HEK293T (cell line): ENCODE data around the gene NCR3LG1.

Experiments
- CTCF ChIA-PET: fragments of 350-600 bp; formaldehyde crosslinking; extraction: SDS; loops from one replicate; lab custom pipeline; 2021; ENCODE audit warnings: antibody characterized with exemption, inconsistent platforms; lab: Yijun Ruan, JAX
- POLR2A ChIA-PET: fragments of 350-600 bp; formaldehyde crosslinking; extraction: SDS; loops from one replicate; lab custom pipeline; 2020; ENCODE audit warnings: antibody characterized with exemption, inconsistent platforms; lab: Yijun Ruan, JAX
- DNase-seq: peaks from one replicate; pipeline ENCODE4 v3.0.0; 2012; ENCODE audit warnings: mixed read lengths; ENCODE audit errors: extremely low spot score
- ARNT ChIP-seq: fragments of 450-650 bp; IDR thresholded peaks from 2 replicates; pipeline ENCODE4 v1.6.1; 2017; ENCODE audit warnings: mild to moderate bottlenecking
- BHLHE40 ChIP-seq: fragments of 450-650 bp; IDR thresholded peaks from 2 replicates; pipeline ENCODE4 v1.6.1; 2016; ENCODE audit warnings: mild to moderate bottlenecking, moderate library complexity, borderline replicate concordance
- CTBP1 ChIP-seq: fragments of 450-650 bp; IDR thresholded peaks from 2 replicates; pipeline ENCODE4 v1.6.1; 2016; ENCODE audit warnings: borderline replicate concordance
- ELF4 ChIP-seq: fragments of 450-650 bp; IDR thresholded peaks from 2 replicates; pipeline ENCODE4 v1.6.1; 2017; ENCODE audit warnings: antibody characterized with exemption
- FOXA1 ChIP-seq: fragments of 450-650 bp; IDR thresholded peaks from 2 replicates; pipeline ENCODE4 v1.6.1; 2016; ENCODE audit warnings: mild to moderate bottlenecking
- FOXK2 ChIP-seq: fragments of 450-650 bp; IDR thresholded peaks from 2 replicates; pipeline ENCODE4 v1.6.1; 2016; ENCODE audit warnings: mild to moderate bottlenecking
- FOXM1 ChIP-seq: fragments of 450-650 bp; IDR thresholded peaks from 2 replicates; pipeline ENCODE4 v1.6.1; 2017; ENCODE audit warnings: mild to moderate bottlenecking, borderline replicate concordance
- HDGF ChIP-seq: fragments of 450-650 bp; IDR thresholded peaks from 2 replicates; pipeline ENCODE4 v1.6.1; 2017; ENCODE audit warnings: antibody characterized with exemption, borderline replicate concordance
- L3MBTL2 ChIP-seq: fragments of 450-650 bp; conservative IDR thresholded peaks from 2 replicates; pipeline ENCODE4 v1.6.1; 2016; ENCODE audit warnings: mild to moderate bottlenecking
- LEF1 ChIP-seq: fragments of 450-650 bp; IDR thresholded peaks from 2 replicates; pipeline ENCODE4 v1.6.1; 2017; ENCODE audit warnings: mild to moderate bottlenecking, borderline replicate concordance
- NFRKB ChIP-seq: fragments of 450-650 bp; IDR thresholded peaks from 2 replicates; pipeline ENCODE4 v1.6.1; 2016; ENCODE audit warnings: mild to moderate bottlenecking, moderate library complexity
- SP1 ChIP-seq: fragments of 450-650 bp; IDR thresholded peaks from 2 replicates; pipeline ENCODE4 v1.6.1; 2017
- SUZ12 ChIP-seq: fragments of 450-650 bp; IDR thresholded peaks from 2 replicates; pipeline ENCODE4 v1.6.1; 2016; ENCODE audit warnings: mild to moderate bottlenecking
- TARDBP ChIP-seq: fragments of 450-650 bp; IDR thresholded peaks from 2 replicates; pipeline ENCODE4 v1.6.1; 2016
- ZNF384 ChIP-seq: fragments of 450-650 bp; IDR thresholded peaks from 2 replicates; pipeline ENCODE4 v1.6.1; 2016
- TF ChIP-seq, protein P1 (sequence below): fragments of 450-650 bp; IDR thresholded peaks from 2 replicates; pipeline ENCODE4 v1.6.1; 2016

NCR3LG1 gene, protein sequence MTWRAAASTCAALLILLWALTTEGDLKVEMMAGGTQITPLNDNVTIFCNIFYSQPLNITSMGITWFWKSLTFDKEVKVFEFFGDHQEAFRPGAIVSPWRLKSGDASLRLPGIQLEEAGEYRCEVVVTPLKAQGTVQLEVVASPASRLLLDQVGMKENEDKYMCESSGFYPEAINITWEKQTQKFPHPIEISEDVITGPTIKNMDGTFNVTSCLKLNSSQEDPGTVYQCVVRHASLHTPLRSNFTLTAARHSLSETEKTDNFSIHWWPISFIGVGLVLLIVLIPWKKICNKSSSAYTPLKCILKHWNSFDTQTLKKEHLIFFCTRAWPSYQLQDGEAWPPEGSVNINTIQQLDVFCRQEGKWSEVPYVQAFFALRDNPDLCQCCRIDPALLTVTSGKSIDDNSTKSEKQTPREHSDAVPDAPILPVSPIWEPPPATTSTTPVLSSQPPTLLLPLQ

DNA sequence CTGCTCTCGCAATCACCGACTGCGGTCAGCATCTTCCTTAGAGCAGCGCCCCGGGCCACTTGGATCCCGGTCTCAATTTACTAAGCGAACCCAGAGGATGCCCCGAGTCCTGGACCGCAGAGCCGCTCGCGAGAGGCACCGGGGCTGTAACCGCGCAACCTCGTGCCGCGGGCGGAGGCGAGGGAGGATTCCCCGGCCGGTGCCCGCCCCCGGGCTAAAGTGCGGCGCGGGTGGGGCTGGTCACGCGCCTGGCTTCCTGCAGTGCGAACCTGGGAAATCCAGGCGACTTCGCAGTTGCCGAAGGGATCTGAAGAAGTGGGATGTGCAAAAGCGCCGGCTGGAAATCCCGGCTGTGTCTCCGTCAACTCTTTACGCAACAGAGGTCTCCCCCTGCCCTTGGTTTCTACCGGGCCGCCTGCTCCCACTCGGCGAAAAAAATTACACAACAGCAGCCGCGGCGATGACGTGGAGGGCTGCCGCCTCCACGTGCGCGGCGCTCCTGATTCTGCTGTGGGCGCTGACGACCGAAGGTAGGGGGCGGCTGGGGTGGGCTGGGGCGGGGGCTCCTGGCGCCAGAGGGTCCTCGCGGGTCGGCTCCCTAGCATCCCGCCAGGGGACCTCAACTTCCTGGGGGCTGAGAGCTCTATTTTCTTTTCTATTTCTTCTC, at the start of gene NCR3LG1:
Gene NCR3LG1, plus strand, starts transcription at position 291 of the 667 bp plus-strand sequence. Its CDS starts 170 bp downstream, at position 461.
- TF ChIP-seq ELF4 (no peak), ZNF384 (peak; percentile 78), BHLHE40 (no peak), SUZ12 (no peak), SP1 (no peak), ARNT (no peak), FOXK2 (no peak), CTBP1 (no peak), L3MBTL2 (peak; percentile 95), HDGF (no peak), FOXM1 (peak; percentile 26; the same call in 1 of the 2 replicates), FOXA1 (no peak)
- TF ChIP-seq, protein P1, sequence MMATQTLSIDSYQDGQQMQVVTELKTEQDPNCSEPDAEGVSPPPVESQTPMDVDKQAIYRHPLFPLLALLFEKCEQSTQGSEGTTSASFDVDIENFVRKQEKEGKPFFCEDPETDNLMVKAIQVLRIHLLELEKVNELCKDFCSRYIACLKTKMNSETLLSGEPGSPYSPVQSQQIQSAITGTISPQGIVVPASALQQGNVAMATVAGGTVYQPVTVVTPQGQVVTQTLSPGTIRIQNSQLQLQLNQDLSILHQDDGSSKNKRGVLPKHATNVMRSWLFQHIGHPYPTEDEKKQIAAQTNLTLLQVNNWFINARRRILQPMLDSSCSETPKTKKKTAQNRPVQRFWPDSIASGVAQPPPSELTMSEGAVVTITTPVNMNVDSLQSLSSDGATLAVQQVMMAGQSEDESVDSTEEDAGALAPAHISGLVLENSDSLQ: no peak
- ChIA-PET POLR2A (no interaction called here), CTCF (interaction anchor here (0.7 kb wide), 1 partner anchor 176 kb away, joined by 5 read pairs; no protein-coding TSS in a partner anchor)
- peak; percentile 57 for DNase-seq

DNA sequence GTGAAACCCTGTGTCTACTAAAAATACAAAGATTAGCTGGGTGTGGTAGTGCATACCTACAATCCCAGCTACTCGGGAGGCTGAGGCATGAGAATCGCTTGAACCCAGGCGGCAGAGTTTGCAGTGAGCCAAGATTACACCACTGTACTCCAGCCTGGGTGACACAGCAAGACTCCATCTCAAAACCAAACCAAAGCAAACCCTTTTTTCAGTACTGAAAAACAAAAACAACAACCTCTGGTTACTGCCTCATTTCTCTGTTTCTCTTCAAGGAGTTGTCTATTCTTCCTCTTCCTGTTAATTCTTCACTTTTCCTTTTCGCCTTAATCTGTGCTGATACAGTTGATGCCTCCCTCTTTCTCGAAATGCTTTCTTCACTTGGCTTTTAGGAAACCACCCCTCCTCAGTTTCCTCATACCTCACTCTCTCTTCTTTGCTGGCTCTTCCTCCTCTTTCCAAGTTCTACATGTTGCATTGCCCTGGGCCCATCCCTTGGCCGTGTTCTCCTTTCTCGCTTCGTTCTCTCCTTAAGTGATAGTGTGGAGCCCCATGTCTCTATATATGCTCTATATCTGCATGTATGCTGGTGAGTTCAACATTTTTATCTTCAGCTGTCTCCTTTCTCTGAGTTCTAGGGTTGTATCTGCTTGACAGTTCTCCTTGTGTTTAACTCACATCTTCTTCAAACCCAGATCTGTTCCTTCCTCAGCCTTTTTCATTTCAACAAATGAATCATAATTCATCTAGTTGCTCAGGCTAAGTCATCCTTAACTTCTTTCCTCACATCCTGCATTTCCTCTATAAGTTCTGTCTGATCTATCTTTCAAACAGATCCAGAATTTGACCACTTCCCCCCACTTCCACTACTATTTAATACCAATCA, 38.0 kb upstream of the NCR3LG1 start:
- ChIA-PET CTCF (interaction anchor here (0.6 kb wide), 1 partner anchor 119 kb away, joined by 3 read pairs; no protein-coding TSS in a partner anchor), POLR2A (interaction anchor here (1.0 kb wide), 1 partner anchor 40 kb away, joined by 4 read pairs; no protein-coding TSS in a partner anchor)
- TF ChIP-seq, protein P1: no peak
- no peak for TF ChIP-seq SP1
- TF ChIP-seq BHLHE40: no peak
- TF ChIP-seq FOXM1: no peak
- TF ChIP-seq ZNF384: no peak
- TF ChIP-seq SUZ12: no peak

DNA sequence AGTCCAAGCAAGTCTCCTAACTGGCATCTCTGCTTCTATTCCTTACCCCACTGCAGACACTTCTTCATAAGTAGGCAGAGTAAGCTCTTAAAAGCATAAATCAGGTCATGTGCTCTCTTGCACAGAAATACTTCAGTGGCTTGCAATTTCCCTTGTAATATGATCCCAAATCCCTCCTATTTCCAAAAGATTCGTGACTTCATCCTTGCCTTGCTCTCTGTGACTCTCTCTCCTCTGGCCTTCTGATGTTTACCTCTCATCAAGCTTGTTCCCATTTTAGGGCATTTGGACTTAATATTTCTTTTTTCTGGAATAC, 37.4 kb upstream of the NCR3LG1 start:
- DNase-seq: peak; percentile 28
- CTCF ChIA-PET: interaction anchor here (0.6 kb wide), 1 partner anchor 118 kb away, joined by 3 read pairs; no protein-coding TSS in a partner anchor
- POLR2A ChIA-PET: interaction anchor here (1.0 kb wide), 1 partner anchor 39 kb away, joined by 4 read pairs; no protein-coding TSS in a partner anchor
- TF ChIP-seq, protein P1: peak; percentile 62
- TF ChIP-seq HDGF (no peak), SUZ12 (no peak), LEF1 (no peak), FOXM1 (no peak)

More for the DNA sequence above, 38.0 kb upstream of the NCR3LG1 start:
- DNase-seq: no peak

DNA sequence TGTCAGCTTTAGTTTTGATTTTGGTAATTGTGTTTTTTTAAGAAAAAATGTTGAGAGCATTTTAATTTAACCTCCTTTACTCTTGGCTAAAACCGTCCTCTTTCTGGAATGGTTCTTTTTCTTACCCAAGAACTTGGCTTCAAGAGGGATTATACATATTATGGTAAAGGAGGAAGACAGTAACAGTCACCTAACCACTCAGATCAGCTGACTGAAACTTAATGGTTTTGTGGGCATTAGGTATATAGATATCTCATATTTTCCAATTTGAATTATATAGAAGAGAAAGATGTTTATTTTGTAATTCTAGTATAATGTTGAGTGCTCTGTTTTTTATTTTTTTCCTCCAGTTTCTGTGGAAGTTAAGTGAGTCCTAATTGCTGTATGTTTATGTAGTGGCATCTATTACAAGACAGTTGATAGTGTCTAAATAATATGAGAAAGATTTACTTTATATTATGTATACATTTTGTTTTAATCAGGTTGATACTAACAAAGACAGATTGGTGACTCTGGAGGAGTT, 36.6 kb upstream of the NCR3LG1 start:
- ChIA-PET CTCF (no interaction called here), POLR2A (no interaction called here)
- no peak for DNase-seq
- TF ChIP-seq BHLHE40: no peak
- no peak for TF ChIP-seq SP1

DNA sequence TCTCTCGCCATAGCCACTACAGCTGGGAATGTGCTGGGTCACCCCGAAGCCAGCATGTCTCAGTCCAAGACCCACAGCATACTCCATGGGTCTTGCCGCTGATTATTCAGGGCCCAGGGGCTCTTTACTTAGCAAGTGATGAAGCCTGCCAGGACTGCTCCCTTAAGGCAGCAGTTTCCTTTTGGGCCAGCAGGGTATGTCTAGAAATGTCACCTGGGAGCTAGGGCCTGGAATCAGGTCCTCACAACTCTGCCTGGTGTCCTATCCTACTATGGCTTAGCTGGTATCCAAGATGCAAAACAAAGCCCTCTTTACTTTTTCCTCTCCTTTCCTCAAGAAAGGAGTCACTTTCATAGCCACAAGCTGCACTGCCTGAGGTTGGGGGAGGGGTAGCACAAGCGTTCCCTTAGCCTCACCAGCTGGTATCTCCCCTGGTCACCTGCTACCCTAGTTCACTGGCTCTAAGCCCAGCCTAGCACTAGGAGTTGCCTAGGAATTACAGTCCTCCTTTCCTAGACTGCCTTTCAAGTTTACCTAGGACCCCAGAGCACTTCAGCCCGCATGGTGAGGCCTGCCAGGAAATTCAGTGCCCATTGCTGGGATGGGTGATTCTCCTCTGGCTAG, 22.6 kb upstream of the NCR3LG1 start:
- ChIA-PET POLR2A (no interaction called here), CTCF (no interaction called here)
- no peak for TF ChIP-seq ZNF384
- TF ChIP-seq TARDBP: no peak
- no peak for TF ChIP-seq FOXA1
- no peak for TF ChIP-seq FOXM1
- no peak for TF ChIP-seq SUZ12
- TF ChIP-seq L3MBTL2: no peak
- no peak for DNase-seq

DNA sequence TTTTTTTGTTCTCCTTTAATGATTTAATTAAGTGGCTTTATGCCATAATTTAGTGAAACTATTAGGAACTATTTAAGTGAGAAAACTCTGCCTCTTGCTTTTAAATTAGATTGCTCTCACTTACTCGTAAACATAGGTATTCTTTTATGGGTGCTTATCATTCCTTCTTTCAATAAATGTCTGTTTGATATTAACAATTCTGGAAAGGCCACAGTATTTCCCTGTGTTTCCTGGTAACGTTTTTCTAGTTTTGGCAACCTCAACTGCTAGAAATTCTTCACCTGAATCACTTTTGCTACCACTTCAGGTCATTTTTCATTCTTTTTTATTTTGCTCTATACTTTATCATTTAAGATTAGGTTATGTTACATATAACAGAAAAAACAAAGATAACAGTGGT, 19.9 kb upstream of the NCR3LG1 start:
- TF ChIP-seq CTBP1 (no peak), FOXA1 (no peak), FOXM1 (no peak), SP1 (no peak), BHLHE40 (no peak), ZNF384 (no peak), LEF1 (no peak), TARDBP (no peak), ARNT (no peak), FOXK2 (no peak), SUZ12 (no peak), HDGF (no peak), NFRKB (no peak)
- no peak for DNase-seq
- POLR2A ChIA-PET: interaction anchor here (0.9 kb wide), 1 partner anchor 55 kb away, joined by 4 read pairs; the partner anchor contains the start of gene NUCB2
- CTCF ChIA-PET: no interaction called here
